GM18861 (cell line): ENCODE measurements around the gene HIGD2B.
"Not testable (repeated sequence)": the region's sequence is repeated elsewhere in the genome, so short reads cannot be mapped to it uniquely, and the experiment has no call there.

Experiments
- ATAC-seq: cut with Tn5 transposase; IDR thresholded peaks from one replicate; pipeline ENCODE4 v1.9.1; 2021; ENCODE audit not compliant: unreplicated experiment

HIGD2B gene

DNA sequence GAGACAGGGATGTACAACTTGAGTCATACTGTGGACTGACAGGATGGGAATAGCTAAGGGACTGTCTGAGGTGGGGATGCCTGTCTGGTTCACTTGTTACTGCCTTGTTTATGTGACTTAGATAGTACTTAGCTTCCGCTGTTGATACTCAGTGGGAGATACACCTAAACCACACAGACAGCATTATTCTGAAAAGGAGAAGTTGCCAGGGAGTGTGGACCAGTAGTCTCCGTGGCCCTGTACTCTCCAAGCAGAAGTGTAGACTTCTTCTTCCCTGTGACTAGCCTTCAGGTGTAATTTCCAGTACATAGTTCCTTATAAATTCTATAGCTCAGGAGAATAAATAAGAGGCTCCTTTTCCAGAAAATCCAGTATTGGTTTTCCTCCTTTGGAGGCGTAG lies 5.1 kb downstream of the HIGD2B start:
- no peak for ATAC-seq

DNA sequence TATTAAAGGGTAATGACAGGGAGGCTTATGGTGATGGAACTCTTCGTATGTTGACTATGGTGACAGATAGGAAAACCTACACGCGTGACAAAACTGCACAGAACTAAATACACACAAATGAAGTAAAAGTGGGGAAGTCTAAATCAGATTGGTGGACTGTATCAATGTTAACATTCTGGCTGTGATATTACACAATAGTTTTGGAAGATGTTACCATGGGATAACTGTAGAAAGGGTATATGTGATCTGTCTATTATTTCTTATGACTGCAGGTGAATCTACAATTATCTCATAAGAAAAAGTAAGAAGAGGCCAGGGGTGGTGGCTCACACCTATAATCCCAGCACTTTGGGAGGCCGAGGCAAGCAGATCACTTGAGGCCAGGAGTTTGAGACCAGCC lies 9.1 kb downstream of the HIGD2B start:
- no peak for ATAC-seq

DNA sequence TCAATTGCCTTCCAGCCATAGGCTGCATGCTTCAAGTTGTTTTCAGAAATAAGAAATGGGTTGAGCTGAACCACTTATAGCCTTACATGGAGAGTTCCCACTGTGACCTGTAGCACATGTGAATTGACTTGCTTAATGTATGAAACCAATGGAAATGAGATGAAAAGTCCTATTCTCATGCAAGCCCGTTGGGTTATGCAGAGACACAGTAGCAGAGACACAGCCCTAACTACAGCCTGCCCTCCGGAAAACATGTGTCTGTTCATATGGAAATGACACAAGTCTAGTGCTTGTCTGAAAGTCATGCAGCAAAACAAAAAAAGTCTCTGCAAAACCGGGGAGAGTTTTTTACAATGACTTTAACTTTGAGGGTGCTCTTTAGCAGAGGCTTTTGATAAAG lies 14.5 kb downstream of the HIGD2B start:
- no peak for ATAC-seq

DNA sequence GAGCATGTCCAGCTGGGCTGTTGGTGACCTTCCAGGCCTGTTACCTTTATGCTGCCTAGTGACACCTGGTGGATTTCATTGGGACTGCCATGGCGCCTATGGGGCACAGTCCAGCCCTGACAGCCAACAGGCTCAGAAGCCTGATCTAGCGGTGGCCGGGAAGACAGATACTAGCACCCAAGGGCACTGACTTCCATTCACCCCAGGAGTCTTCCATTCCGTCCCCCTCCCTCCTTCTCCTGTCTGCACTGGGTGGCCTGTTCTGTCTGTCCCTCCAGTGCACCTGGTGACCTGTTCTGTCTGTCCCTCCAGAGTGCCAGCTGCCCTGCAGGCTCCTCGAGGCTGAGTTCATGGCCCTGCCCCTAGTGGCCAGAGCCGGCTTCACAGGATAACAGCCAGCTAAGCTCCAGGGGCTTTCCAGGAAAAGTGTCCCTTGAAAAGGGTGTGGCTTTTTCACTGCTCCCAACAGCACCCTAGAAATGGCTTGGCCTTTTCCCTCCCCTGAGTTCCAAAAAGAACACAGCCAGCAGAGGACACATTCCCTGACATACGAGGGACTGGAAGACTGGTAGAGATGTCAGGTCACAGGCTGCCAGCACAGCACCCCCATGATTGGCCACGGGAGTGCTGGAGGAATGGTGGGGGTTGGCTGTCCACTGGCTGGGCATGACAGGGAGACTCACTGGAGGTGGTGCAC lies 15.2 kb downstream of the HIGD2B start:
- ATAC-seq, result peak; percentile 78

DNA sequence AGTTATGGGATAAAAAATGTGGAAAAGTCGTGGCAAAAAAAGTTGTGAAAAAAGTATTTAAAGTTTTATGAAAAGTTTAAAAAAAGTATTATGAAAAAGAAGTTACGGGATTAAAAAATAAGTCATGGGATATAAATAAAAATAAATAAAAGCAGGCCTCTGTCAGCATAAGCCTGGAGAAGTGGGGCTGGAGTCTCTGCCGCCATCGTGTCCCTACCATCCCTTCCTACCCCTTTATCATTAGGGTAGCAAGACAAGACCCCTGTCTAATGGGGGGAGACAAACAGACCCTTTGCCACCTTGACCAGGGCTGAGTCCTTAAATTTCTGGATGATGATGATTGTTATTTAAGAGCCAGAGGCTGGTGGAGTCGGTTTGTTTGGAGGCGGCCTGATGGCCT lies 16.2 kb downstream of the HIGD2B start:
- not testable (repeated sequence) for ATAC-seq

DNA sequence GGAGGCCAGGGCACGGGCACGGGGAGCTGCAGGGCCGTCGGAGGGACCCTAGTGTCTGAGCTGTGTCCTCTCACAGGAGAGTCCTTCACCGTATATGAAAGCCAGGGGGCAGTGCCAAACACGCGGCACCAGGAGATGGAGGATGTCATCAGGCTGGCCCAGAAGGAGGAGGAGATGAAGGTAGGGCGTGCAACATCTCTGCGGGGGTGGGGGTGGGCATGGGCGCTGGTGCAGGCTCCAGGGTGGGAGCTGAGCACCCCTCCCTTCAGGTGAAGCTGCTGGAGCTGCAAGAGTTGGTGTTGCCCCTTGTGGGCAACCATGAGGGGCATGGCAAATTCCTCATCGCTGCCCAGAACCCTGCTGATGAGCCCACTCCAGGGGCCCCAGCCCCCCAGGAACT lies 20.3 kb downstream of the HIGD2B start:
- not testable (repeated sequence) for ATAC-seq

DNA sequence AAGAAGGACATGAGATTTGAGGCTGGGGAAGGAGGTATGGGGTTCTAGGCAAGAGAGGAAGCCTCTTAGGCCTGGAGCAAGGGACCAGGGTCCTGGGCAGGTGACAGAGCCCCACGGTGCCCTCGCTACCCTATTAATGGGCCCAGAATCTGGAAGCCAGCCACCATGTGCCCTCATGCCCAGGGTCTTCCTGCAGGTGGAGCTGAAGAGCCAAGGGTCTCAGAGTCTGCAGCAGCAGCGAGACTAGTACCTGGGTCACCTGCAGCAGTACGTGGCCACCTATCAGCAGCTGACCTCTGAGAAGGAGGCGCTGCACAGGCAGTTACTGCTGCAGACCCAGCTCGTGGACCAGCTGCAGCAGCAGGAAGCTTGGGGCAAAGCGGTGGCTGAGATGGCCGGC lies 22.1 kb downstream of the HIGD2B start:
- not testable (repeated sequence) for ATAC-seq

DNA sequence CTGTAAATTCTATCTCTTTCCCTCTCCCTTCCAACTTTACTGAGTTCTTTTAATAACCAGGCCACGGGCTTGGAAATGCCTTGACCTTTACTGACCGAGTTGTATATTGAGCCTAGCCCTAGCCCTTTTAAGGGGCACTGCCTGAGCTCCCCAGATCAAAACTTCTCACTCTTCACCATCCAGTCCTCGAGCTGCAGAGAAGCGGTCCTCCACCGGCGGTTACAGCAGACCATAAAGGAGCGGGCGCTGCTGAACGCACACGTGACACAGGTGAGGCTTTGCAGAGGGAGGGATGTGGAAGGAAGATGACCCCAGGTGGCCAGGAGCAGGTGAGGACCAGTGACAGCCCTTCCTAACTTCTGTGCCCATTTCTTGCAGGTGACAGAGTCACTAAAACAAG lies 24.9 kb downstream of the HIGD2B start:
- ATAC-seq, result not testable (repeated sequence)

DNA sequence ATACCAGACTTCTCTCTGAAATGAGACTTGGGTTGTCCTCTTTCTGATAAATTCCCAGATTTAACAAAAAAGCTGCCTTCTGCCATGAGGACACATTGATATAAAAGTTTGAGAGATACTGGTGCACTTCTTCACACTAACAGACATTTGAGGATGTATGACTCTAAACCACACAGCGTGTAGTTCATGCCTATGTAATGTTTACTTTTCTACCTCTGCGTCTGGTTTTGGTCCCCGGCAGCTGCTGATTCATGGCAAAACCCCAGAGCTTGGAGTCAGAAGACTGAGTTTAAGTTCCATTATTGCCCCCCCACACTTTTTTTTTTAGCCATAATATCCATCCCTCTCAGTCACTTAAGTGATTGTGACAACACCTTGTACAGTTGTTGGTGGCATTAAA lies 30.0 kb downstream of the HIGD2B start:
- not testable (repeated sequence) for ATAC-seq

DNA sequence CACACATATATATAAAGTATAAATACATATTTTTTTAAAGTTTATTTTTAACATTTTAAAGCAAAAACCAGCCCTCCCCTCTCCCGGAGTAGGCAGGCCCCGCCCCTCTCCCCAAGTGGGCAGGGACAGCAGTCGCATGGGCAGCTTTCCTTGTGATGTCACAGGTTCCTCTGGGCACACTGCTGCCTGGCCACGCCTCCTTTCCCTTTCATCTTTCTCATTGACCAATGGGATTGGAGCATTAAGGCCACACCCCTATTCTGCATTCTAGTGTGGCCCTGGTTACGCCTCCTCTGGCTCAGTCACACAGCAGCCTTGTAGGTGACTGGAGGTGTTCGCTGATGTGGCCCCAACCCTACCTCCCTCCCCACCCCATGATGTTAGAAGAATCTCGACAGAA lies 31.6 kb downstream of the HIGD2B start, which contains the start of gene GOLGA6B:
Gene GOLGA6B, plus strand, starts transcription at position 301 of the 400 bp plus-strand sequence. Its CDS starts 41 bp downstream, at position 342.
- ATAC-seq, result not testable (repeated sequence)

DNA sequence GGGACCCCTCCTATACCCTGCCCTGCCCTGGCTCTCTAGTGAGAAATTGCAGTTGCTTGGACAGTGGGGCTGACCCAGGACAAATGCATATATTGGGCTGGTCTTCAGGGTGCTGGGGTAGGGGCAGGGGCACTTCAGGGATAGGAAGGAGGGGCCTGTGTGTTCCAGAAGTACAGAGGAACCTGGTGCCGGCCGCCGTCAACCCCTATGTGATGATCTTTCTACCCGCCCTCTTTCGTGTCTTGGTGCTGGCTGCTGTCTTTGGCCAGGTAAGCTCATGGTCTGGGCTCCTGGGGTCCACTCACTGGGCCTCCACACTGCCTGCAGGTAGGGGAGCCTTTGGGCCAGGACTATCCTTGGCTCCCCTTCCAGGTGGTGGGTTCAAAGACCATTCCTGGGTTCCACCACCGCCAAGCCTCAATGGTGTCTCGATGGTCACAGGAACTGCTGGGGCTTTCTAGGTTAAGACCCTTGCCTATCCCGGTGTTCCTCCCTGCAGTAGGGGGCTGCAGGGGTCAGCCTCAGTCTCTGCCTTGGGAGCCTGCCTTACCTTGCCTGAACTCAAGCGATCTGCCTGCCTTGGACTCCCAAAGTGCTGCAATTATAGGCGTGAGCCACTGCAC lies 37.2 kb downstream of the HIGD2B start:
- ATAC-seq, result not testable (repeated sequence)

DNA sequence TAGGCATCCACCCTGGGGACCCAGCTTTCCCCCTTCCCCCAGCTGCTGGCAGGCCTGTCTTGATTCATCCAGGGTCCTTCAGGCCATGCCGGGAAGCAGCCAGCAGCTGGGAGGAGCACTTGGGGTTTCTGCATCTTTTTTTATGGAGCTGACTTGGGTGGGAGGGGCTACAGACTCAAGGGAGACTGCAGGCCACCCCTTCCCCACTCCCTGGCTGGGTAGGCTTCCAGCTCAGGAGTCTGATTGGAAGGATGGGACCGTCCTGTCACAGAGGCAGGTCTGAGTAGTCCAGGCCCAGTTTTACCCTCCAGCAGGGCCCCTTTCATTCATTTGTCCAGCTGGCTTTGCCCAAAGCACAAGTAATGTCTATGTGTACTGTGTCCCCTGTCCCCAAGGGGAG lies 43.7 kb downstream of the HIGD2B start:
- ATAC-seq, result not testable (repeated sequence)

DNA sequence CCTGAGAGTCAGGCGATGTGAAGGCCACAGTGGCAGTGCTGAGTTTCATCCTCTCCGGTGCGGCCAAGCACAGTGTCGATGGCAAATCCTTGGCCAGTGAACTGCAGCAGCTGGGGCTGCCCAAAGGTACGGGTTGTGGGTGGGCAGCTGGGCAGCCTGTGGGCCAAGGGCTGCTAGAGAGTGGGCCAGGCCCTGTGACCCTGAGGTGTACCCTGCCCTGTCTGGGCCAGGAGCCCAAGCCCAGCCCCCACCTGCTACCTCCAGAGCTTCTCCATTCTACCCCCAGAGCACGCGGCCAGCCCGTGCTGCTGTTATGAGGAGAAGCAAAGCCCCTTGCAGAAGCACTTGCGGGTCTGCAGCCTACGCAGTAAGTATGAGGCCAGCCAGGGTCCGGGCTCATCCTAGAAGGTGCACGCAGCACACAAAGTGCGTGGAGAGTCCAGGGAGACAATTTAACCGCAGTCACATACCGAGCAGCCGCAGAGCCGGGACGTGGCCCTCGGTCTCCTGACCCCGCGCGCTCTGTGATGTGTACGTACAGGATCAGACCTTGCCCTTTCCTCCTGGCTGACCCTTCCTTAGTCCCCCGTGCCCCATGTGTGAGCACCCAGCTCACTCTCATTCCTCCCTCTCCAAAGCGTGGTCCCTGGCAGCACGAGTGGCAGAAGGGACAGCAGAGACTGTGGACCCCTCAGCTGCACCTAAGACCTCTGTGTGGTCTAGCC lies 46.1 kb downstream of the HIGD2B start:
- ATAC-seq, result not testable (repeated sequence)

DNA sequence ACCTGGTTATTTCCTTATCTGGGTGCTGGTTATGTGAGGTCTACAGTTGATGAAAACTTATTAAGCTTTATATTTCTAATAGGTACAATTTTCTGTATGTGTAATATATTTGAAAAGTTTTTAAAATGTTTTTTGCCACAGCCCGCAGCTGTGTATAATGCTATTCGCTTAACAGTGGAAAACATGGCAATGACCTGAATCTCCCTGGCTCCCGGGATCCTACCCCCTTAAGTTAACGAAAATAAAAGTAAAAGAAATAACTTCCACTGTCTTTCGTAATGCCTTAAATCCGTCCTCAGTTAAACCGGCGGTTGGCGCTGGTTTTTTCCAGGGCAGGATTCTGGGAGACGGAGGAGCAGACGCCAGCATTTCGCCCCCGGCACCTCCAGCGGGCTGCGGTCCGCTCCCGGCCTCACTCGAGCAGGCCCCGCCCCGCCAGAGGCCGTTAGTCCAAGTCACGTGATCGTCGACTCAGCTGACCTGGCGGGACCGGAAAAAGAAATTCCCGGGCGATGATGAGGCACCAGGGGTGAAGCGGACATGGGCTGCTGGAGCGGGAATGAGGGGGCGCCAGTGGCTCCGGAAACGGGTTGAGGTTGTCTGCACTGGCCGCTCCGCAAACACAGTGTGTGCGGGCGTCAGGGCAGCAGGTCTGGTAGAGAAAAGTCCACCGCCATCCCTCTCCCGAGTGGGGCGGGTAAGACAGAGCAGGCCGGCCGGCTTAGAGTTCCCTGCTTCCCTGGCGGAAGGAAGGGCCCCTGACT lies 49.3 kb downstream of the HIGD2B start:
- not testable (repeated sequence) for ATAC-seq

DNA sequence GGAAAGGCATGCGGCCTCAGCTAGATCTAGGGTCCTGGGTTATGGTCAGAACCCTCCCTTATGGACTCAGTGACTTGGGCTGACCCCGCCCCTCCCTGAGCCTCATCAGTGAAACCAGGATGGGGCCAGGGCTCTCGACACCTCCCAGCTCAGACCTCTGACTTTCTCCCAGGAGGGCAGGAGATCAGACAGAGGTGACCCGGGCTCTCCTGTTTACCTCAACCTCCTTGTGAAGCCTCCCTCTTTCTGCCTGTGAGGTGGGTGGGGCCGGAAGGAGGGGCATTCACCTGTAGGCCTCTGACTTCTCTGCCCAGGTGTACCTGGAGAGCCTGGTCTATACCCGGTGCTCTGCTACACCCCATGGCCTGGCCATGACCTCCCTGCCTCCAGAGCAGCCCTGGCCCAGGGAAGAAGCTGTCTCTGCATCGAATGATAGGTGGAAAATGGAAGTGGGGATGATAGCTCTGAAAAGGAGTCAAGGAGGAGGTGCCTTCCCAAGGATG lies 56.9 kb downstream of the HIGD2B start:
- not testable (repeated sequence) for ATAC-seq

DNA sequence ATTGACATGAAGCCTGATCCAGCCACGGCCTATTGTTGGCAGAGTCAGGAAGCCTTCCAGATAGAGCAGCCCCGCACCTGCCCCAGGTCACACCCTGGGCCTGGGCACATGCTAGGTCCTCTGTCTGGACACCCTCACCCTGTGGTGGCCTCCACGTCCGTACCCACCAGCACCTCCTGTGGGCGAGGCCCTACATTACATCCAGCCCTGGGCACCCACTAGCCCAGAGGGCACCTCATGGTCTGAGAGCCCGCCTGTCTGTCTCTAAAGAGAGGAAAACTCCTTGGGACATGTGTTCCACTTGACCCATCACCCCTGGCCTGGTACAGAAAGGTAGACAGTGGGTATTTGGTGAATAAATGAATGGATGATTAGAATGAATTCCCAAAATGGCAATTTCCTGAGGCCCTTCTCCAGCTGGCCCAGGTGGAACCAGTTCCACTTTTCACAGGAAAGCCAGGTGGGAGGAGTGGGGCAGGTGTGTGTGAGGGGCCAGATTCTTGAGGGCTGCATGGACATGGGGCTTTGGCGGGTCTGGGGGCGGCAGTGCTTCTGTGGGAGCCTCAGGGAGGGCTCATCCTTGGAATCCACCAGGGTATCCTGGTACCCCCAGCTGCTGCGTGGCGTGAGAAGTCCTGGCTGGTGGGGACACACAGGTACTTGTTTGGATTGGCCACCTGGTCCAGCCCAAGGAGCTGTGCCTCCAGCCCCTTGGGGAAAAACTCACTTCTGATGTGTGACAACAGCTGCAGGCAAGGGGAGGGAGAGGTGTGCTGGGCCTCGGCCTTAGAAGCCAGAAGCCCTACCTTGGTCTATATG lies 57.5 kb downstream of the HIGD2B start:
- ATAC-seq, result not testable (repeated sequence)

DNA sequence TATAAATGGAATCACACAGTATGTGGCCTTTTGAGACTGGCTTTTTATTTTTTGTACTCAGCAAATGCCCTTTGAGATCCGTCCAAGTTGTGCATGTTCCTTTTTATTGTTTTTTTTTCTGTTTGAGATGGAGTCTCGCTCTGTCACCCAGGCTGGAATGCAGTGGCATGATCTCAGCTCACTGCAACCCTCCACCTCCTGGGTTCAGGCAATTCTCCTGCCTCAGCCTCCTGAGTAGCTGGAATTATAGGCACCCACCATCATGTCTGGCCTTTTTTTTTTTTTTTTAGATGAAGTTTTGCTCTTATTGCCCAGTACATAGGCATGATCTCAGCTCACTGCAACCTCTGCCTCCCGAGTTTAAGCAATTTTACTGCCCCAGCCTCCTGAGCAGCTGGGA lies 59.8 kb downstream of the HIGD2B start:
- not testable (repeated sequence) for ATAC-seq
